SK-N-MC (cell line): ENCODE data around the gene FNDC10.

Experiments used
- EZH2 ChIP-seq: fragments of 200-600 bp; sonication (generic); IDR thresholded peaks from one replicate; pipeline ENCODE4 v1.6.1; 2017; ENCODE audit warnings: antibody characterized with exemption
- FOXP2 ChIP-seq: optimal IDR thresholded peaks from 2 replicates; pipeline ENCODE3; 2011; ENCODE audit warnings: mild to moderate bottlenecking, moderate library complexity; ENCODE audit not compliant: insufficient read depth; ENCODE audit errors: extremely low read length, control extremely low read depth

- TF ChIP-seq FOXP2 (no peak), EZH2 (no peak)
Measured at GRCh38 chr1:1614954-1615255, 15.0 kb upstream of the FNDC10 start.
